ENCODE data around the gene BROX.
"Not testable (repeated sequence)": the region's sequence is repeated elsewhere in the genome, so short reads cannot be mapped to it uniquely, and the experiment has no call there.

BROX gene

GRCh38 chr1:222732216-222733159 is 20.1 kb downstream of the BROX start:
- DNase-seq (ENCODE audit: low read depth): no peak

- no peak for DNase-seq (ENCODE audit: low read depth)
Observed at GRCh38 chr1:222734740-222735139, 22.4 kb downstream of the BROX start.

GRCh38 chr1:222736470-222736869 is 24.1 kb downstream of the BROX start:
- no peak for DNase-seq (ENCODE audit: low read depth)

- no peak for DNase-seq (ENCODE audit: low read depth)
Observed at GRCh38 chr1:222736972-222737371, 24.6 kb downstream of the BROX start, which contains the start of gene FAM177B. Gene FAM177B, plus strand, starts transcription at chr1:222737202. Its CDS starts 9,344 bp downstream, at chr1:222746546.

GRCh38 chr1:222739465-222739864 is 27.1 kb downstream of the BROX start:
- DNase-seq (ENCODE audit: low read depth): no peak

- DNase-seq (ENCODE audit: low read depth): no peak
Observed at GRCh38 chr1:222739929-222740328, 27.6 kb downstream of the BROX start.

GRCh38 chr1:222741630-222742457 is 29.5 kb downstream of the BROX start:
- DNase-seq (ENCODE audit: low read depth): not testable (repeated sequence)

- DNase-seq (ENCODE audit: low read depth): no peak
Observed at GRCh38 chr1:222749927-222750326, 37.6 kb downstream of the BROX start.

- DNase-seq (ENCODE audit: low read depth): no peak
Observed at GRCh38 chr1:222750651-222751050, 38.3 kb downstream of the BROX start.

GRCh38 chr1:222751255-222751654 is 38.9 kb downstream of the BROX start:
- DNase-seq (ENCODE audit: low read depth): no peak

GRCh38 chr1:222754366-222755139 is 42.2 kb downstream of the BROX start:
- DNase-seq (ENCODE audit: low read depth): no peak

- no peak for DNase-seq (ENCODE audit: low read depth)
Observed at GRCh38 chr1:222757646-222758268, 45.4 kb downstream of the BROX start.

GRCh38 chr1:222759451-222760035 is 47.2 kb downstream of the BROX start:
- DNase-seq (ENCODE audit: low read depth): no peak

GRCh38 chr1:222761083-222761482 is 48.7 kb downstream of the BROX start:
- DNase-seq (ENCODE audit: low read depth): no peak

GRCh38 chr1:222762178-222762577 is 49.8 kb downstream of the BROX start:
- not testable (repeated sequence) for DNase-seq (ENCODE audit: low read depth)

- DNase-seq (ENCODE audit: low read depth): no peak
Observed at GRCh38 chr1:222767152-222767571, 54.8 kb downstream of the BROX start.

- no peak for DNase-seq (ENCODE audit: low read depth)
Observed at GRCh38 chr1:222768592-222768991, 56.2 kb downstream of the BROX start.

GRCh38 chr1:222769181-222769580 is 56.8 kb downstream of the BROX start:
- no peak for DNase-seq (ENCODE audit: low read depth)

GRCh38 chr1:222769971-222770620 is 57.7 kb downstream of the BROX start:
- DNase-seq (ENCODE audit: low read depth): no peak

GRCh38 chr1:222772996-222773379 is 60.6 kb downstream of the BROX start:
- DNase-seq (ENCODE audit: low read depth): no peak

- DNase-seq (ENCODE audit: low read depth): no peak
Observed at GRCh38 chr1:222777463-222777862, 65.1 kb downstream of the BROX start.
